ENCODE data around the gene GATA6. TPM values are rescaled to one million over a fixed set of nuclear protein-coding genes. Genes with fewer than 3 reads are reported as not detected.

The GATA6 gene
- total and polyA plus RNA-seq, 2 of the 8 experiments (the other 6 are each of a cell fraction or from before 2014, with no cell fraction given): 0.09 TPM; not detected in 1

GRCh38 chr18:22166069-22166950 lies 3.1 kb upstream of the GATA6 start:
- Histone ChIP-seq H2AK5ac (ENCODE audit: low read depth, low read length) (no peak overlapping the region), H2BK120ac (replicated peaks; ENCODE audit: low read depth, low read length) (no peak overlapping the region), H3K14ac (ENCODE audit: insufficient read length) (no peak overlapping the region), H3K79me1 (ENCODE audit: low read depth, low read length) (no peaks in the 10 kb centered on the region), H3K18ac (ENCODE audit: extremely low read depth, low read length) (no peak overlapping the region), H3K9ac (replicated peaks in 1 of 4; ENCODE audit: extremely low read depth in 1 of 4, low read depth in 3 of 4, low read length in 3 of 4) (no peak overlapping the region), H3K9me3 (ENCODE audit: insufficient read depth in 2 of 2, low read depth in 1 of 2, low read length in 1 of 2) (no peaks in the 10 kb centered on the region), H3K27ac (ENCODE audit: low read depth, low read length) (no peak overlapping the region), H2AFZ (ENCODE audit: low read length) (no peak overlapping the region), H3K4me3 (ENCODE audit: extremely low read depth in 1 of 4, insufficient read depth in 2 of 4, low read depth in 3 of 4, low read length in 4 of 4) (peak overlapping the region in 3 of 4 experiments; percentile 30 to 70 (median 32); a peak in 6 of 8 replicates), H4K20me1 (replicated peaks in 1 of 2; ENCODE audit: control insufficient read depth in 1 of 2, insufficient read depth in 2 of 2, low read length in 2 of 2) (peaks cover 13 to 16% of the 10 kb centered on the region in 2 experiments), H3K36me3 (ENCODE audit: control insufficient read depth in 2 of 4, insufficient read depth in 4 of 4, low read length in 3 of 4) (peaks cover 0 to 10% (median 0%) of the 10 kb centered on the region in 4 experiments; a peak in 1 of 8 replicates), H2BK15ac (ENCODE audit: low read length) (no peak overlapping the region), H3K79me2 (ENCODE audit: control insufficient read depth in 1 of 2, insufficient read depth in 2 of 2, low read length in 2 of 2) (no peaks in the 10 kb centered on the region), H4K8ac (ENCODE audit: extremely low read depth, insufficient read depth, low read length) (no peak overlapping the region), H2BK12ac (ENCODE audit: low read depth, low read length) (no peak overlapping the region), H3K56ac (replicated peaks; ENCODE audit: insufficient read length, low read depth, low read length) (no peak overlapping the region), H3K4me1 (replicated peaks in 1 of 4; ENCODE audit: control insufficient read depth in 3 of 4, insufficient read depth in 4 of 4, low read length in 3 of 4) (peaks cover 0 to 29% (median 14%) of the 10 kb centered on the region in 4 experiments; a peak in 6 of 7 replicates), H3K27me3 (replicated peaks in 1 of 4; ENCODE audit: control insufficient read depth in 3 of 4, extremely low read depth in 1 of 4, insufficient read depth in 3 of 4, low read length in 3 of 4) (peaks cover 77 to 99% (median 93%) of the 10 kb centered on the region in 4 experiments), H3K23ac (ENCODE audit: insufficient read length) (no peak overlapping the region), H3K23me2 (ENCODE audit: low read depth, low read length) (peaks cover 17% of the 10 kb centered on the region; the same call in 1 of the 2 replicates), H2BK5ac (ENCODE audit: low read depth, low read length) (no peak overlapping the region), H3K4me2 (ENCODE audit: insufficient read depth in 1 of 2, low read depth in 2 of 2, low read length in 2 of 2) (peak overlapping the region; percentile 67 to 73), H4K5ac (ENCODE audit: insufficient read length, low read depth, low read length) (no peak overlapping the region), H4K91ac (replicated peaks; ENCODE audit: insufficient read length, low read length) (no peak overlapping the region), H2BK20ac (ENCODE audit: low read length) (no peak overlapping the region), H3K4ac (replicated peaks; ENCODE audit: insufficient read length, low read depth, low read length) (no peak overlapping the region)
- ChIA-PET CTCF (ENCODE audit: partially characterized antibody) (interaction anchor here (0.6 to 0.9 kb wide), 7 partner anchors 11 to 285 kb away, joined by 3 read pairs; no protein-coding TSS in a partner anchor), POLR2A (ENCODE audit: partially characterized antibody) (no interaction called here)
- DNase-seq (ENCODE audit: low read depth in 1 of 2, low spot score in 2 of 2) (peak in 1 of 2 experiments; percentile 53), FAIRE-seq (no peak)
- TF ChIP-seq EZH2 (IDR thresholded peaks at IDR 0.05; ENCODE audit: low read depth, low read length, severe bottlenecking): peak; percentile 80
- peak; percentile 100 for TF ChIP-seq RNF2 (IDR thresholded peaks at IDR 0.05; ENCODE audit: borderline replicate concordance, low read depth, low read length, missing control alignments, poor library complexity, severe bottlenecking)
- TF ChIP-seq TEAD4 (IDR thresholded peaks at IDR 0.05; ENCODE audit: low read depth, low read length): no peak
- no peak for TF ChIP-seq BACH1 (IDR thresholded peaks at IDR 0.05; ENCODE audit: low read length)
- TF ChIP-seq SUZ12 (IDR thresholded peaks at IDR 0.05; ENCODE audit: low read length): peak; percentile 75
- TF ChIP-seq ATF2 (IDR thresholded peaks at IDR 0.05; ENCODE audit: low read length): no peak
- TF ChIP-seq NANOG (IDR thresholded peaks at IDR 0.05; ENCODE audit: insufficient read depth, low read depth, low read length, poor library complexity, severe bottlenecking): no peak
- peak; percentile 100 for TF ChIP-seq CBX8 (IDR thresholded peaks at IDR 0.05; ENCODE audit: borderline replicate concordance, low read depth, low read length)
- 4% methylated on average over 28 of the region's 46 CpGs; no CpG with 5 or more reads in 1 of the 2 experiments for WGBS, 2 experiments (ENCODE audit: extremely low coverage in 1 of 2, insufficient coverage in 1 of 2, insufficient read length in 1 of 2, insufficient replicate concordance in 2 of 2, low coverage in 1 of 2, low lambda C conversion rate in 2 of 2, missing lambda C conversion rate in 1 of 2)
